ENCODE measurements around the gene RALGDS.

Gene RALGDS

GRCh38 chr9:133058550-133059320 lies 62.3 kb downstream of the RALGDS start:
- TF ChIP-seq CTCF (IDR thresholded peaks at IDR 0.05) (no peak), ZFX (IDR thresholded peaks at IDR 0.05; ENCODE audit: borderline replicate concordance) (no peak)
- H3K27ac ChIP-seq = no peak overlapping the region

- TF ChIP-seq ZFX (IDR thresholded peaks at IDR 0.05; ENCODE audit: borderline replicate concordance) (no peak), CTCF (IDR thresholded peaks at IDR 0.05) (no peak)
- no peak overlapping the region for H3K27ac ChIP-seq
These were observed 63.0 kb downstream of the RALGDS start for GRCh38 chr9:133058071-133058470.

GRCh38 chr9:133057553-133057952 lies 63.5 kb downstream of the RALGDS start:
- TF ChIP-seq CTCF (IDR thresholded peaks at IDR 0.05) = no peak
- no peak for TF ChIP-seq ZFX (IDR thresholded peaks at IDR 0.05; ENCODE audit: borderline replicate concordance)
- no peak overlapping the region for H3K27ac ChIP-seq

- no peak overlapping the region for H3K27ac ChIP-seq
- no peak for TF ChIP-seq ZFX (IDR thresholded peaks at IDR 0.05; ENCODE audit: borderline replicate concordance)
- no peak for TF ChIP-seq CTCF (IDR thresholded peaks at IDR 0.05)
These were observed 64.0 kb downstream of the RALGDS start for GRCh38 chr9:133057006-133057405.

GRCh38 chr9:133056533-133056932 lies 64.5 kb downstream of the RALGDS start:
- TF ChIP-seq CTCF (IDR thresholded peaks at IDR 0.05) = no peak
- TF ChIP-seq ZFX (IDR thresholded peaks at IDR 0.05; ENCODE audit: borderline replicate concordance) = no peak

GRCh38 chr9:133055788-133056420 lies 65.1 kb downstream of the RALGDS start:
- H3K27ac ChIP-seq = no peak overlapping the region
- TF ChIP-seq ZFX (IDR thresholded peaks at IDR 0.05; ENCODE audit: borderline replicate concordance) = no peak
- TF ChIP-seq CTCF (IDR thresholded peaks at IDR 0.05) = no peak

More at GRCh38 chr9:133056533-133056932, 64.5 kb downstream of the RALGDS start:
- H3K27ac ChIP-seq = no peak overlapping the region

- TF ChIP-seq CTCF (IDR thresholded peaks at IDR 0.05) (no peak), ZFX (IDR thresholded peaks at IDR 0.05; ENCODE audit: borderline replicate concordance) (no peak)
- no peak overlapping the region for H3K27ac ChIP-seq
These were observed 66.1 kb downstream of the RALGDS start for GRCh38 chr9:133054966-133055365.
